Heart right ventricle (tissue), 16 donors: ENCODE measurements around the gene DIP2C. TPM values are rescaled to one million over a fixed set of nuclear protein-coding genes. Genes with fewer than 3 reads are reported as not detected.
"Not testable (repeated sequence)": the region's sequence is repeated elsewhere in the genome, so short reads cannot be mapped to it uniquely, and the experiment has no call there.

Experiments used
- ATAC-seq, 8 donors: fragments of 200-7000 bp; cut with Tn5 transposase; one replicate each; pipeline ENCODE4 v1.9.1; 2020; ENCODE audit warnings: mild to moderate bottlenecking in 8 of 8, moderate library complexity in 8 of 8, moderate number of reproducible peaks in 1 of 8
- DNase-seq, 2 donors: peaks; one replicate each; pipeline ENCODE4 v3.0.0-alpha.2; 2020
- H3K27ac ChIP-seq, 10 donors: fragments of 200-600 bp; sonication (generic) in 2 of 10; one replicate each; pipeline versions ENCODE4 v1.5.0 to v1.8.0; 2020 to 2022; ENCODE audit warnings: mild to moderate bottlenecking in 3 of 10
- H3K27me3 ChIP-seq, 7 donors: fragments of 200-600 bp; one replicate each; pipeline ENCODE4 v1.8.0; 2021 to 2022; ENCODE audit warnings: mild to moderate bottlenecking in 2 of 7
- H3K36me3 ChIP-seq, 9 donors: fragments of 200-600 bp; sonication (generic) in 1 of 9; one replicate each; pipeline versions ENCODE4 v1.5.0 to v1.8.0; 2020 to 2022; ENCODE audit warnings: mild to moderate bottlenecking in 2 of 9
- H3K4me1 ChIP-seq, 9 donors: fragments of 200-600 bp; sonication (generic) in 1 of 9; one replicate each; pipeline versions ENCODE4 v1.5.0 to v1.8.0; 2020 to 2022; ENCODE audit warnings: mild to moderate bottlenecking in 4 of 9
- H3K4me3 ChIP-seq, 10 donors: fragments of 200-600 bp; sonication (generic) in 2 of 10; one replicate each; pipeline versions ENCODE4 v1.5.0 to v1.8.0; 2020 to 2022; ENCODE audit warnings: mild to moderate bottlenecking in 7 of 10, moderate library complexity in 2 of 10
- H3K9me3 ChIP-seq, 11 donors: fragments of 200-600 bp in 10 of 11; sonication (generic) in 2 of 11; one replicate each; pipeline versions ENCODE4 v1.5.0 to v1.8.0; 2013 to 2022; ENCODE audit warnings: mild to moderate bottlenecking in 2 of 11, control low read depth in 1 of 11, moderate library complexity in 1 of 11
- WGBS, 2 donors: extraction: QIAGEN DNeasy Blood & Tissue Kit; methylation state at CpG; one replicate each; pipeline ENCODE4 v1.1.7; 2013; ENCODE audit warnings: inconsistent platforms in 1 of 2; 5-methylcytosine and 5-hydroxymethylcytosine counted together
- intact Hi-C, 10 donors: fragments of 100-400 bp; cut with DNase I; formaldehyde crosslinking; loops; one replicate each; pipeline versions ENCODE4 v1.11.1 to v1.14.2; 2022
- polyA plus RNA-seq, 2 donors: library from polyadenylated mRNA; stranded (reverse); fragments of 200-250 nt; gene quantifications; one replicate each; pipeline ENCODE4 v1.2.3, GENCODE V29; 2013
- total RNA-seq, 10 donors: library from RNA; stranded (reverse); fragmentation: NEBNext Ultra II Directional in 3 of 10; extraction: Animal tissue kit (Norgen Biotek cat#: 25700) in 3 of 10; gene quantifications; one replicate each; pipeline versions ENCODE4 v1.2.1 to v1.2.4, GENCODE V29; 2021 to 2023
- TF ChIP-seq, protein P1 (sequence below), 9 donors: fragments of 200-600 bp; sonication (generic) in 2 of 9; IDR thresholded peaks; one replicate each; pipeline versions ENCODE4 v1.5.0 to v1.8.0; 2021 to 2022; ENCODE audit warnings: antibody characterized with exemption in 9 of 9, mild to moderate bottlenecking in 5 of 9, moderate library complexity in 1 of 9
- donor health status: Arrhythmogenic right ventricular cardiomyopathy.
- donor health status: ischemic (EF 13 %, LVEDD 7.1; RV severe dilation, severe dysfunction).
- donor health status: healthy with polysubstance abuse.
- donor health status: DM: no; HTN: yes; CAD: no.
- donor health status: DM: no; HTN: no; CAD: no.
- donor health status: ischemic (EF 25% LVEDD 6.9; RV normal size, moderate dysfunction).
- donor health status: ischemic (EF 25% LVEDD 5.7; RV mildly dilated, moderate dysfunction).
- donor health status: healthy.
- donor health status: DM: yes; HTN: yes; CAD: no.
- donor health status: Ischemic cardiomyopathy.
- donor health status: ischemic (EF 35%, LVEDD 5.7; RV mildly dilated, moderate dysfunction).
- donor health status: nonischemic (EF 11% LVEDD 7.7; RV severe dilation, severe dysfunction).
- donor health status: DM: yes; HTN: yes; CAD: no.
- donor health status: PGD.
- donor health status: ischemic (EF 29% LVEDD 5.4; RV normal size, mild dysfunction).
- donor health status: nonischemic (EF 23%, LVEDD 6.1; RV moderate dilation, normal function).

Gene DIP2C
- total and polyA plus RNA-seq, 12 donors, result 7.1 to 48.2 (median 33.7) TPM

DNA sequence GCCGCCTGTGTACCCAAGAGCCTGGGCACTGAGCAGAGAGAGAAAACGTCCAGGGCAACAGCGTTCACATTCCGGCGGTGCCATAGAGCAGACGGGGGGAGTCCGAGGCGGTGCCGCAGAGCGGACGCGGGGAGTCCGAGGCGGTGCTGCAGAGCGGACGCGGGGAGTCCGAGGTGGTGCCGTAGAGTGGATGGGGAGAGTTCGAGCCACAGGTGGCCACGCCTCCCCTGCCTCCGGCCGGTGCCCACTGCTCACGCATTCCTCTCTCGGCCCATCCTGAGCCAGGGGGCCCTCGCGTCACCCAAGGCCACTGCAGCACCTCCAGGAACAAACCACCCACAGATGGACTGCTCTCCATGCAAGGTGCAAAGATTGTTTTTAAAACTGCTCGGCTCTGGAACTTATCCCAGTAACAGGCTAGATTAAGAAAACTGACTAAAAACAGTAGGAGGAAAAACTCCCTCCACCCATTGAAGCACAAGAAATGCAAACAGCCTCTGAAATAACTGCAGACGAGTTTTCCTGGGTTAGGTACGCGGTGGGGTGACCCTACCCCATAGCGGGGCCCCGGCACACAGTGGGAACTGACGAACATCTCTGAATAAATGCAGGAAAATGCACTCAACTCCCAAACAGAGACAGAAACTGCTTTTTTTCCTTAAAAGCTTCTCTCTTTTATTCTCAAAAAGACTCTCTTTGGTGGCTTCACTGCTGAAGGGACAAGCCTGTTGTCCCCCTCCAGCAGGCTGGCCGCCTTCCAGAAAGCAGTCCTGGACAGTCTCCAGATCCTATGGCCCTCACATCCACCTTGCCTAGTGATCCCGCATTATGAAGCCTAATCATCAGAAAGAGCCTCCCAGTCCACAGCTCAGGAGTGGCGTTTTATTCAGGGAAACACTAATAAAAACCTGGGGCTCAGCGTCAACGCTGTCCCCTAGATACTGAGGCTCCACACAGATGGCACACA is 55.9 kb downstream of the DIP2C start:
- 75 to 79% methylated on average over 39 of the region's 39 CpGs for WGBS, 2 donors
- Histone ChIP-seq H3K4me1 (peaks cover 6 to 35% (median 15%) of the 10 kb centered on the region in 9 donors), H3K9me3 (no peaks in the 10 kb centered on the region), H3K27me3 (peaks cover 0 to 11% (median 0%) of the 10 kb centered on the region in 7 donors), H3K4me3 (no peak overlapping the region), H3K36me3 (peaks cover 0 to 10% (median 0%) of the 10 kb centered on the region in 9 donors), H3K27ac (peak overlapping the region in 2 of 10 donors; percentile 7 to 31)
- TF ChIP-seq, protein P1, sequence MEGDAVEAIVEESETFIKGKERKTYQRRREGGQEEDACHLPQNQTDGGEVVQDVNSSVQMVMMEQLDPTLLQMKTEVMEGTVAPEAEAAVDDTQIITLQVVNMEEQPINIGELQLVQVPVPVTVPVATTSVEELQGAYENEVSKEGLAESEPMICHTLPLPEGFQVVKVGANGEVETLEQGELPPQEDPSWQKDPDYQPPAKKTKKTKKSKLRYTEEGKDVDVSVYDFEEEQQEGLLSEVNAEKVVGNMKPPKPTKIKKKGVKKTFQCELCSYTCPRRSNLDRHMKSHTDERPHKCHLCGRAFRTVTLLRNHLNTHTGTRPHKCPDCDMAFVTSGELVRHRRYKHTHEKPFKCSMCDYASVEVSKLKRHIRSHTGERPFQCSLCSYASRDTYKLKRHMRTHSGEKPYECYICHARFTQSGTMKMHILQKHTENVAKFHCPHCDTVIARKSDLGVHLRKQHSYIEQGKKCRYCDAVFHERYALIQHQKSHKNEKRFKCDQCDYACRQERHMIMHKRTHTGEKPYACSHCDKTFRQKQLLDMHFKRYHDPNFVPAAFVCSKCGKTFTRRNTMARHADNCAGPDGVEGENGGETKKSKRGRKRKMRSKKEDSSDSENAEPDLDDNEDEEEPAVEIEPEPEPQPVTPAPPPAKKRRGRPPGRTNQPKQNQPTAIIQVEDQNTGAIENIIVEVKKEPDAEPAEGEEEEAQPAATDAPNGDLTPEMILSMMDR (IDR thresholded peaks at IDR 0.05), result no peak
- DNase-seq, result no peak
- peak in 6 of 8 donors; percentile 14 to 57 (median 42) for ATAC-seq
- intact Hi-C loops, result no loop called here

- ATAC-seq, H3K27ac ChIP-seq, H3K9me3 ChIP-seq, DNase-seq, H3K4me3 ChIP-seq, intact Hi-C loops: not testable (repeated sequence)
- Histone ChIP-seq H3K4me1 (peaks cover 6 to 35% (median 15%) of the 10 kb centered on the region in 9 donors), H3K36me3 (peaks cover 0 to 10% (median 0%) of the 10 kb centered on the region in 9 donors), H3K27me3 (peaks cover 0 to 11% (median 0%) of the 10 kb centered on the region in 7 donors)
- 96 to 98% methylated on average over 17 to 21 of the region's 21 CpGs for WGBS, 2 donors
These were observed 56.7 kb downstream of the DIP2C start for GRCh38 chr10:632807-633177.

- 98% methylated on average over 33 to 36 of the region's 51 CpGs for WGBS, 2 donors
- H3K9me3 ChIP-seq, H3K4me3 ChIP-seq, H3K27ac ChIP-seq, ATAC-seq, intact Hi-C loops, DNase-seq: not testable (repeated sequence)
- peaks cover 0 to 10% (median 0%) of the 10 kb centered on the region in 9 donors for H3K36me3 ChIP-seq
- peaks cover 6 to 35% (median 15%) of the 10 kb centered on the region in 9 donors for H3K4me1 ChIP-seq
- peaks cover 0 to 11% (median 0%) of the 10 kb centered on the region in 7 donors for H3K27me3 ChIP-seq
These were observed 57.2 kb downstream of the DIP2C start for GRCh38 chr10:632155-632806.

GRCh38 chr10:631266-631665 is 58.2 kb downstream of the DIP2C start:
- Histone ChIP-seq H3K9me3 (no peaks in the 10 kb centered on the region), H3K4me1 (peaks cover 6 to 32% (median 16%) of the 10 kb centered on the region in 9 donors), H3K27me3 (peaks cover 0 to 6% (median 0%) of the 10 kb centered on the region in 7 donors), H3K4me3 (no peak overlapping the region), H3K27ac (no peak overlapping the region), H3K36me3 (peaks cover 0 to 10% (median 0%) of the 10 kb centered on the region in 9 donors)
- WGBS, 2 donors, result 91 to 95% methylated on average over 11 of the region's 11 CpGs
- ATAC-seq (no peak), DNase-seq (no peak)
- TF ChIP-seq, protein P1 (IDR thresholded peaks at IDR 0.05), result no peak
- intact Hi-C loops, result no loop called here

- TF ChIP-seq, protein P1 (IDR thresholded peaks at IDR 0.05), result no peak
- no peak for DNase-seq
- H3K9me3 ChIP-seq, result no peaks in the 10 kb centered on the region
- H3K4me1 ChIP-seq, result peaks cover 6 to 32% (median 21%) of the 10 kb centered on the region in 9 donors
- no peak for ATAC-seq
- intact Hi-C loops, result no loop called here
- no peak overlapping the region for H3K27ac ChIP-seq
- H3K27me3 ChIP-seq, result peaks cover 0 to 4% (median 0%) of the 10 kb centered on the region in 7 donors
- 90% methylated on average over 23 of the region's 23 CpGs for WGBS, 2 donors
- peaks cover 0 to 10% (median 0%) of the 10 kb centered on the region in 9 donors for H3K36me3 ChIP-seq
- no peak overlapping the region for H3K4me3 ChIP-seq
These were observed 58.8 kb downstream of the DIP2C start for GRCh38 chr10:630581-631073.
